HG03139 (cell line): ENCODE results near the gene DDIT4.
A peak's percentile ranks its signal among the peaks of the same experiment; 100 is the strongest.

ENCODE experiments used
- ATAC-seq: cut with Tn5 transposase; IDR thresholded peaks from one replicate; pipeline ENCODE4 v1.9.1; 2021; ENCODE audit not compliant: unreplicated experiment

DDIT4 gene

GRCh38 chr10:72316386-72316700, 42.6 kb downstream of the DDIT4 start:
- ATAC-seq = no peak

GRCh38 chr10:72316748-72317435, 43.2 kb downstream of the DDIT4 start:
- no peak for ATAC-seq

- ATAC-seq = no peak
These were observed 44.9 kb downstream of the DDIT4 start for GRCh38 chr10:72318418-72319262.

- peak; percentile 50 for ATAC-seq
These were observed 45.9 kb downstream of the DDIT4 start for GRCh38 chr10:72319416-72320254.

- peak; percentile 57 for ATAC-seq
These were observed 47.0 kb downstream of the DDIT4 start for GRCh38 chr10:72320676-72321247.

GRCh38 chr10:72321248-72322029, 47.7 kb downstream of the DDIT4 start:
- no peak for ATAC-seq

- ATAC-seq = no peak
These were observed 48.2 kb downstream of the DDIT4 start for GRCh38 chr10:72322030-72322279.

GRCh38 chr10:72322280-72323058, 48.7 kb downstream of the DDIT4 start:
- no peak for ATAC-seq

GRCh38 chr10:72323108-72323749, 49.5 kb downstream of the DDIT4 start:
- ATAC-seq = no peak

- ATAC-seq = no peak
These were observed 50.1 kb downstream of the DDIT4 start for GRCh38 chr10:72323771-72324191.
